Subcutaneous abdominal adipose tissue (tissue), 5 donors: ENCODE results near the gene TRIM17.

ENCODE experiments used
- H3K27ac ChIP-seq: one replicate; pipeline ENCODE4 v1.7.0; 2013; ENCODE audit warnings: low read depth, mild to moderate bottlenecking, inconsistent platforms, low read length, moderate library complexity
- H3K27me3 ChIP-seq, 5 donors: one replicate each; pipeline ENCODE4 v1.7.0; 2013; ENCODE audit warnings: low read length in 5 of 5, inconsistent platforms in 1 of 5; ENCODE audit not compliant: control insufficient read depth in 5 of 5, insufficient read depth in 4 of 5
- H3K36me3 ChIP-seq, 5 donors: one replicate each; pipeline ENCODE4 v1.7.0; 2013; ENCODE audit warnings: low read length in 5 of 5; ENCODE audit not compliant: control insufficient read depth in 5 of 5, insufficient read depth in 5 of 5
- H3K4me1 ChIP-seq, 5 donors: one replicate each; pipeline ENCODE4 v1.7.0; 2013; ENCODE audit warnings: low read length in 5 of 5, mild to moderate bottlenecking in 3 of 5, moderate library complexity in 1 of 5; ENCODE audit not compliant: control insufficient read depth in 5 of 5, insufficient read depth in 5 of 5
- H3K4me3 ChIP-seq, 5 donors: one replicate each; pipeline ENCODE4 v1.7.0; 2013; ENCODE audit warnings: low read length in 5 of 5, low read depth in 1 of 5
- H3K9ac ChIP-seq, 5 donors: one replicate each; pipeline ENCODE4 v1.7.0; 2013; ENCODE audit warnings: low read length in 5 of 5, mild to moderate bottlenecking in 4 of 5, moderate library complexity in 3 of 5
- H3K9me3 ChIP-seq, 5 donors: one replicate each; pipeline ENCODE4 v1.7.0; 2013; ENCODE audit warnings: low read length in 5 of 5; ENCODE audit not compliant: control insufficient read depth in 5 of 5
- donor health status: healthy.
- donor health status: healthy.
- donor health status: healthy.
- donor health status: healthy.
- donor health status: healthy.

The TRIM17 gene

GRCh38 chr1:228459091-228459993, 42.7 kb upstream of the TRIM17 start:
- no peaks in the 10 kb centered on the region for H3K36me3 ChIP-seq
- H3K4me1 ChIP-seq = peaks cover 0 to 35% (median 31%) of the 10 kb centered on the region in 5 donors
- H3K9me3 ChIP-seq = no peaks in the 10 kb centered on the region
- peak overlapping the region; percentile 13 to 66 (median 45) for H3K4me3 ChIP-seq
- H3K9ac ChIP-seq = no peak overlapping the region
- peaks cover 21 to 48% (median 39%) of the 10 kb centered on the region in 5 donors for H3K27me3 ChIP-seq
- no peak overlapping the region for H3K27ac ChIP-seq

GRCh38 chr1:228457396-228458176, 40.9 kb upstream of the TRIM17 start:
- Histone ChIP-seq H3K27me3 (peaks cover 10 to 32% (median 24%) of the 10 kb centered on the region in 5 donors), H3K9ac (no peak overlapping the region), H3K27ac (no peak overlapping the region), H3K4me1 (peaks cover 0 to 26% (median 23%) of the 10 kb centered on the region in 5 donors), H3K36me3 (no peaks in the 10 kb centered on the region), H3K9me3 (no peaks in the 10 kb centered on the region), H3K4me3 (peak overlapping the region; percentile 49 to 66 (median 59))

GRCh38 chr1:228457017-228457395, 40.3 kb upstream of the TRIM17 start:
- Histone ChIP-seq H3K27me3 (peaks cover 10 to 29% (median 24%) of the 10 kb centered on the region in 5 donors), H3K36me3 (no peaks in the 10 kb centered on the region), H3K9me3 (no peaks in the 10 kb centered on the region), H3K9ac (no peak overlapping the region), H3K27ac (no peak overlapping the region), H3K4me1 (peaks cover 0 to 26% (median 23%) of the 10 kb centered on the region in 5 donors), H3K4me3 (peak overlapping the region; percentile 7 to 66 (median 59))

GRCh38 chr1:228456252-228457016, 39.8 kb upstream of the TRIM17 start:
- peak overlapping the region in 3 of 5 donors; percentile 58 to 66 (median 59) for H3K4me3 ChIP-seq
- H3K9ac ChIP-seq = no peak overlapping the region
- no peak overlapping the region for H3K27ac ChIP-seq
- H3K27me3 ChIP-seq = peaks cover 10 to 24% (median 20%) of the 10 kb centered on the region in 5 donors
- no peaks in the 10 kb centered on the region for H3K36me3 ChIP-seq
- H3K9me3 ChIP-seq = no peaks in the 10 kb centered on the region
- H3K4me1 ChIP-seq = peaks cover 0 to 26% (median 23%) of the 10 kb centered on the region in 5 donors

GRCh38 chr1:228455715-228456114, 39.1 kb upstream of the TRIM17 start:
- Histone ChIP-seq H3K9ac (no peak overlapping the region), H3K4me1 (peaks cover 0 to 26% (median 23%) of the 10 kb centered on the region in 5 donors), H3K27me3 (peaks cover 5 to 20% (median 15%) of the 10 kb centered on the region in 5 donors), H3K27ac (no peak overlapping the region), H3K9me3 (no peaks in the 10 kb centered on the region), H3K36me3 (no peaks in the 10 kb centered on the region), H3K4me3 (no peak overlapping the region)

- H3K4me1 ChIP-seq = peaks cover 2 to 23% (median 22%) of the 10 kb centered on the region in 5 donors
- H3K4me3 ChIP-seq = no peak overlapping the region
- H3K27ac ChIP-seq = no peak overlapping the region
- no peaks in the 10 kb centered on the region for H3K9me3 ChIP-seq
- peaks cover 4 to 17% (median 10%) of the 10 kb centered on the region in 5 donors for H3K27me3 ChIP-seq
- H3K36me3 ChIP-seq = no peaks in the 10 kb centered on the region
- no peak overlapping the region for H3K9ac ChIP-seq
These were observed 37.6 kb upstream of the TRIM17 start for GRCh38 chr1:228454238-228454637.

GRCh38 chr1:228453614-228454013, 37.0 kb upstream of the TRIM17 start:
- peaks cover 3 to 13% (median 9%) of the 10 kb centered on the region in 5 donors for H3K27me3 ChIP-seq
- no peak overlapping the region for H3K27ac ChIP-seq
- H3K4me1 ChIP-seq = peaks cover 2 to 17% (median 17%) of the 10 kb centered on the region in 5 donors
- no peaks in the 10 kb centered on the region for H3K36me3 ChIP-seq
- H3K9me3 ChIP-seq = no peaks in the 10 kb centered on the region
- H3K4me3 ChIP-seq = no peak overlapping the region
- H3K9ac ChIP-seq = no peak overlapping the region

GRCh38 chr1:228453022-228453560, 36.4 kb upstream of the TRIM17 start:
- peaks cover 2 to 12% (median 12%) of the 10 kb centered on the region in 5 donors for H3K4me1 ChIP-seq
- H3K27me3 ChIP-seq = peaks cover 3 to 11% (median 9%) of the 10 kb centered on the region in 5 donors
- H3K9ac ChIP-seq = no peak overlapping the region
- H3K27ac ChIP-seq = no peak overlapping the region
- no peak overlapping the region for H3K4me3 ChIP-seq
- no peaks in the 10 kb centered on the region for H3K9me3 ChIP-seq
- H3K36me3 ChIP-seq = no peaks in the 10 kb centered on the region

- Histone ChIP-seq H3K4me3 (no peak overlapping the region), H3K9me3 (no peaks in the 10 kb centered on the region), H3K4me1 (peaks cover 2 to 5% (median 5%) of the 10 kb centered on the region in 5 donors), H3K27me3 (peaks cover 1 to 8% (median 5%) of the 10 kb centered on the region in 5 donors), H3K9ac (no peak overlapping the region), H3K36me3 (no peaks in the 10 kb centered on the region), H3K27ac (no peak overlapping the region)
These were observed 35.7 kb upstream of the TRIM17 start for GRCh38 chr1:228452194-228453021.
